ENCODE results near the gene THUMPD3. TPM values are rescaled to one million over a fixed set of nuclear protein-coding genes. Genes with fewer than 3 reads are reported as not detected.

THUMPD3 gene
- total RNA-seq, 3 donors from 2014 or later = 22.2 to 36.4 (median 25.2) TPM

DNA sequence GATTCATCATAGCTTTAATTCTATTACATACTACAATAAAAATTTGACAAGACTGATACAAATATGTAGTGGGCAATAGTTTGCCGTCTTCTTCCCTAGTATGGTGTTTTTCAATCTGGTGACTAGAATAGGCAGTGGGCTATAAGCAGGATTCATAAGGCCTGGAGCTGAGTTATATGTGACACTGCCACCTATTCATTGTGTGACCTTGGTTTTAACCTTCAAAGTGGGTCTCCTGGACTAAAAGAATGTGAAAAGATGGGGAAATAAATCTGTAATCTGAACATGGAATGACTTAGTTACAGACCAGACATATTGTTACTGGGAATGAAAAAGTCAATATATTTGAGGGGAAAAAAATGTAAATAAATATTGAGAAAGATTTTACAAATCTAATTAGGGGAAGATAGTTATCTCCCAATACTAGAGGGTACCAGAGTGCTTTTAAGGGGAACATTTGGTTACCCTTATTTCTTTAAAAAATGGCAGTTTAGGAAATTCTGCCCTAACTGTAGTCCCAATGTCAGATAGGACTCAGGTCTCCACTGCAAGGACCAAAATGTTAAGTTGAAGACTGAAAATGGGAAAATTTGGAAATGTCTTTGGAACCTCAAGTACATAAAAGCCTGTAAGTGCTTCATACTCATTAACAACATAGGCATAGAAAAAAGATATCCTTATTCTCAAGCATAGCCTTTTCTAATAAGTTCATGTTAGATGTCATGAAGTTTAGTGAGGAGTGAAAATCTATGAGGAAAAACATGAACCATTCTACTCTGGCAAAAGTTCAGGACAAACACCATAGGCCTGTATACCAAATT lies 23.9 kb downstream of the THUMPD3 start:
- H3K4me1 ChIP-seq = no peaks in the 10 kb centered on the region
- H3K9me3 ChIP-seq = no peaks in the 10 kb centered on the region
- H3K36me3 ChIP-seq = peaks cover 4% of the 10 kb centered on the region
- intact Hi-C loops (cut with DNase I; ENCODE audit: low total_unique reads) = no loop called here
- H3K4me3 ChIP-seq = no peak overlapping the region
- peak overlapping the region in 1 of 2 donors; percentile 8 for H3K27ac ChIP-seq
- no peak for TF ChIP-seq POLR2A (IDR thresholded peaks at IDR 0.05)
- TF ChIP-seq, protein P1, sequence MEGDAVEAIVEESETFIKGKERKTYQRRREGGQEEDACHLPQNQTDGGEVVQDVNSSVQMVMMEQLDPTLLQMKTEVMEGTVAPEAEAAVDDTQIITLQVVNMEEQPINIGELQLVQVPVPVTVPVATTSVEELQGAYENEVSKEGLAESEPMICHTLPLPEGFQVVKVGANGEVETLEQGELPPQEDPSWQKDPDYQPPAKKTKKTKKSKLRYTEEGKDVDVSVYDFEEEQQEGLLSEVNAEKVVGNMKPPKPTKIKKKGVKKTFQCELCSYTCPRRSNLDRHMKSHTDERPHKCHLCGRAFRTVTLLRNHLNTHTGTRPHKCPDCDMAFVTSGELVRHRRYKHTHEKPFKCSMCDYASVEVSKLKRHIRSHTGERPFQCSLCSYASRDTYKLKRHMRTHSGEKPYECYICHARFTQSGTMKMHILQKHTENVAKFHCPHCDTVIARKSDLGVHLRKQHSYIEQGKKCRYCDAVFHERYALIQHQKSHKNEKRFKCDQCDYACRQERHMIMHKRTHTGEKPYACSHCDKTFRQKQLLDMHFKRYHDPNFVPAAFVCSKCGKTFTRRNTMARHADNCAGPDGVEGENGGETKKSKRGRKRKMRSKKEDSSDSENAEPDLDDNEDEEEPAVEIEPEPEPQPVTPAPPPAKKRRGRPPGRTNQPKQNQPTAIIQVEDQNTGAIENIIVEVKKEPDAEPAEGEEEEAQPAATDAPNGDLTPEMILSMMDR (IDR thresholded peaks at IDR 0.05) = no peak
- no peak for DNase-seq (ENCODE audit: low spot score in 2 of 2)
- no peaks in the 10 kb centered on the region for H3K27me3 ChIP-seq

- TF ChIP-seq, protein P1 (IDR thresholded peaks at IDR 0.05) = no peak
- TF ChIP-seq POLR2A (IDR thresholded peaks at IDR 0.05) (no peak), POLR2AphosphoS5 (IDR thresholded peaks at IDR 0.05) (no peak)
Observed at GRCh38 chr3:9387322-9387655, 24.4 kb downstream of the THUMPD3 start.

DNA sequence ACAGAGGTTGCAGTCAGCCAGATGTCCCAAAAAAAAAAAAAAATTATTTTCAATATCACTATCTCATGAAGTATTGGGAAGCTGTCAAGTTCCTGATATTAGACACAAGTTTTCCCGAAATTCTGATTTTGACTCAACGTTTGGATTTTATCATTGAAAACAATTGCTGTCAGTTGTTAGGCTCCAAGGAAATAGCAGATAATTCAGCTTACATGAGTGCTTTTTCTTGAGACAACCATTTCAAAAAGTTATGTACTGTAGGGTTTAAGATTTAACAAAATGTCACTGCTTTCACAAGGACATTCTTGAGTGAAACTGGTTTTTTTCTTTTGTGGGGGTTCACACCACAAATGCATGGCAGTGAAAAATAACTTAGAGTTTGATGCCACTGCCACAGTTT lies 25.3 kb downstream of the THUMPD3 start:
- no peaks in the 10 kb centered on the region for H3K9me3 ChIP-seq
- no peak overlapping the region for H3K27ac ChIP-seq
- peaks cover 4% of the 10 kb centered on the region for H3K36me3 ChIP-seq
- intact Hi-C loops (cut with DNase I; ENCODE audit: low total_unique reads) = no loop called here
- no peaks in the 10 kb centered on the region for H3K27me3 ChIP-seq
- H3K4me3 ChIP-seq = no peak overlapping the region
- TF ChIP-seq, protein P1 (IDR thresholded peaks at IDR 0.05) = no peak
- TF ChIP-seq POLR2A (IDR thresholded peaks at IDR 0.05) (no peak), POLR2AphosphoS5 (IDR thresholded peaks at IDR 0.05) (no peak)
- DNase-seq (ENCODE audit: low spot score in 2 of 2) = no peak
- H3K4me1 ChIP-seq = no peaks in the 10 kb centered on the region

More at GRCh38 chr3:9387322-9387655, 24.4 kb downstream of the THUMPD3 start:
- H3K9me3 ChIP-seq = no peaks in the 10 kb centered on the region
- H3K4me3 ChIP-seq = no peak overlapping the region
- H3K4me1 ChIP-seq = no peaks in the 10 kb centered on the region
- no peaks in the 10 kb centered on the region for H3K27me3 ChIP-seq
- intact Hi-C loops (cut with DNase I; ENCODE audit: low total_unique reads) = no loop called here
- H3K36me3 ChIP-seq = peaks cover 4% of the 10 kb centered on the region
- DNase-seq (ENCODE audit: low spot score in 2 of 2) = no peak
- H3K27ac ChIP-seq = no peak overlapping the region

GRCh38 chr3:9388562-9389272 lies 25.9 kb downstream of the THUMPD3 start:
- no peaks in the 10 kb centered on the region for H3K9me3 ChIP-seq
- H3K36me3 ChIP-seq = peaks cover 4% of the 10 kb centered on the region
- DNase-seq (ENCODE audit: low spot score in 2 of 2) = no peak
- intact Hi-C loops (cut with DNase I; ENCODE audit: low total_unique reads) = no loop called here
- no peaks in the 10 kb centered on the region for H3K27me3 ChIP-seq
- no peak overlapping the region for H3K4me3 ChIP-seq
- TF ChIP-seq POLR2AphosphoS5 (IDR thresholded peaks at IDR 0.05) (no peak), POLR2A (IDR thresholded peaks at IDR 0.05) (no peak)
- TF ChIP-seq, protein P1 (IDR thresholded peaks at IDR 0.05) = no peak
- no peak overlapping the region for H3K27ac ChIP-seq
- H3K4me1 ChIP-seq = no peaks in the 10 kb centered on the region

Measured in breast epithelium (tissue), 4 donors.